GM12878 (cell line): ENCODE measurements around the gene HLTF. TPM values are rescaled to one million over a fixed set of nuclear protein-coding genes. Genes with fewer than 3 reads are reported as not detected.

Experiments
- ATAC-seq: fragments of 200-7000 bp; cut with Tn5 transposase; 3 replicates; pipeline ENCODE4 v1.9.1; 2020; ENCODE audit warnings: mild to moderate bottlenecking, moderate library complexity
- BruUV-seq: library from RNA; stranded (reverse); fragments of 400-500 nt; replicated peaks from 2 replicates; lab custom pipeline; 2021; lab: Mats Ljungman, UMichigan
- CTCF ChIA-PET: fragments of 300-600 bp; sonication (Branson Sonifier 250); formaldehyde crosslinking; extraction: SDS; loops from one replicate; lab custom pipeline; 2021; ENCODE audit warnings: inconsistent platforms; lab: Yijun Ruan, JAX
- POLR2A ChIA-PET: fragments of 350-600 bp; formaldehyde crosslinking; extraction: SDS; loops from one replicate; lab custom pipeline; 2021; ENCODE audit warnings: inconsistent platforms; lab: Charles Lee
- RAD21 ChIA-PET: fragments of 300-600 bp; sonication (Branson Sonifier 250); formaldehyde crosslinking; loops from one replicate; lab custom pipeline; 2023; ENCODE audit warnings: antibody characterized with exemption; ENCODE audit not compliant: unreplicated experiment; lab: Charles Lee
- SMC1A ChIA-PET: fragments of 300-600 bp; sonication (Branson Sonifier 250); formaldehyde crosslinking; loops from one replicate; lab custom pipeline; 2023; ENCODE audit not compliant: unreplicated experiment, uncharacterized antibody; lab: Charles Lee
- DNase-seq: peaks from one replicate; pipeline ENCODE4 v3.0.0-alpha.2; 2011; ENCODE audit warnings: low read depth, low spot score
- FAIRE-seq: peaks from 3 replicates; lab custom pipeline; 2011; peaks lifted over from hg19 to GRCh38; lab: Jason Lieb, UNC
- H2AFZ ChIP-seq: 2 replicates; pipeline ENCODE4 v1.6.0; 2011; ENCODE audit warnings: low read depth, low read length, control low read depth; ENCODE audit not compliant: control insufficient read depth
- H3K27ac ChIP-seq: 2 replicates; pipeline ENCODE4 v1.5.1; 2011; ENCODE audit warnings: control low read depth; ENCODE audit not compliant: control insufficient read depth, insufficient read depth
- H3K27me3 ChIP-seq, 2 experiments: replicated peaks in 1 of 2; 2 replicates each; pipeline versions ENCODE4 v1.6.0 to v1.6.1; 2011; ENCODE audit warnings: low read length in 1 of 2; ENCODE audit not compliant: control insufficient read depth in 2 of 2, insufficient read depth in 2 of 2
- H3K36me3 ChIP-seq, 2 experiments: 2 replicates each; pipeline ENCODE4 v1.5.1; 2011; ENCODE audit warnings: low read length in 1 of 2; ENCODE audit not compliant: control insufficient read depth in 2 of 2, insufficient read depth in 2 of 2
- H3K4me1 ChIP-seq: 2 replicates; pipeline ENCODE4 v1.6.1; 2011; ENCODE audit warnings: mild to moderate bottlenecking, low read length, moderate library complexity, mixed read lengths; ENCODE audit not compliant: control insufficient read depth, insufficient read depth
- H3K4me2 ChIP-seq: 2 replicates; pipeline ENCODE4 v1.6.0; 2011; ENCODE audit warnings: control low read depth; ENCODE audit not compliant: control insufficient read depth, insufficient read depth
- H3K4me3 ChIP-seq: fragments of 200-600 bp; sonication (generic); 2 replicates; pipeline ENCODE4 v1.5.1; 2016
- H3K79me2 ChIP-seq: 2 replicates; pipeline ENCODE4 v1.6.0; 2011; ENCODE audit warnings: low read length; ENCODE audit not compliant: control insufficient read depth, insufficient read depth
- H3K9ac ChIP-seq: 2 replicates; pipeline ENCODE4 v1.8.0; 2011; ENCODE audit warnings: low read length, control low read depth, mixed read lengths; ENCODE audit not compliant: control insufficient read depth, insufficient read depth
- H3K9me3 ChIP-seq: replicated peaks from 3 replicates; pipeline ENCODE4 v1.5.1; 2011; ENCODE audit warnings: mild to moderate bottlenecking, low read length; ENCODE audit not compliant: control insufficient read depth, insufficient read depth
- H4K20me1 ChIP-seq: 2 replicates; pipeline ENCODE4 v1.6.0; 2011; ENCODE audit not compliant: control insufficient read depth, insufficient read depth
- CHD4 ChIP-seq: fragments of 200-600 bp; sonication (generic); IDR thresholded peaks from 2 replicates; pipeline ENCODE4 v1.6.1; 2016; ENCODE audit warnings: mild to moderate bottlenecking
- MEF2B ChIP-seq: fragments of 450-650 bp; IDR thresholded peaks from 2 replicates; pipeline ENCODE4 v1.6.1; 2018; ENCODE audit warnings: mild to moderate bottlenecking, moderate library complexity; ENCODE audit not compliant: partially characterized antibody, poor library complexity, severe bottlenecking
- NR2C1 ChIP-seq: fragments of 450-650 bp; IDR thresholded peaks from 2 replicates; pipeline ENCODE4 v1.6.1; 2017; ENCODE audit warnings: antibody characterized with exemption, mild to moderate bottlenecking, moderate library complexity
- NR2F1 ChIP-seq: fragments of 450-650 bp; conservative IDR thresholded peaks from 2 replicates; pipeline ENCODE4 v1.6.1; 2017; ENCODE audit warnings: mild to moderate bottlenecking
- PAX5 ChIP-seq: IDR thresholded peaks from 2 replicates; pipeline ENCODE4 v1.6.1; 2011; ENCODE audit warnings: low read depth, low read length, borderline replicate concordance
- RCOR1 ChIP-seq: conservative IDR thresholded peaks from 2 replicates; pipeline ENCODE4 v1.6.1; 2012; ENCODE audit warnings: low read depth, low read length, improper control_type of control experiment
- SIX5 ChIP-seq: IDR thresholded peaks from 2 replicates; pipeline ENCODE4 v1.6.1; 2011; ENCODE audit warnings: mild to moderate bottlenecking, low read depth, low read length, moderate library complexity; ENCODE audit not compliant: severe bottlenecking
- TARDBP ChIP-seq: IDR thresholded peaks from 2 replicates; pipeline ENCODE4 v1.6.1; 2016; ENCODE audit warnings: borderline replicate concordance
- ZNF384 ChIP-seq: IDR thresholded peaks from 2 replicates; pipeline ENCODE4 v1.6.1; 2012; ENCODE audit warnings: low read depth, mild to moderate bottlenecking, low read length, improper control_type of control experiment, borderline replicate concordance
- WGBS: methylation state at CpG from one replicate; pipeline ENCODE4 v1.1.6; 2016; ENCODE audit warnings: low lambda C conversion rate; ENCODE audit not compliant: insufficient replicate concordance, insufficient coverage; ENCODE audit errors: missing lambda C conversion rate; 5-methylcytosine and 5-hydroxymethylcytosine counted together
- in situ Hi-C: fragments of 300-500 bp; cut with MboI; formaldehyde crosslinking; loops from 9 replicates; pipeline ENCODE4 v1.14.3; 2018; ENCODE audit warnings: mixed read lengths
- intact Hi-C: fragments of 100-400 bp; cut with micrococcal nuclease; formaldehyde crosslinking; loops from one replicate; pipeline ENCODE4 v1.14.2; 2022; ENCODE audit not compliant: unreplicated experiment
- polyA plus RNA-seq, 11 experiments: library from polyadenylated mRNA; depleted of rRNA in 4 of 11; unstranded in 6 of 11; stranded (reverse) in 5 of 11; fragments of >200 nt; fragmentation: Nextera tagmentation in 4 of 11; fragmentation: Illumina TruSeq in 1 of 11; extraction: Ambion mirVana in 4 of 11; extraction: Trizol in 1 of 11; gene quantifications; 1 replicate in 1 of 11; 2 replicates in 10 of 11; pipeline versions ENCODE4 v1.2.1 to v1.2.3, GENCODE V29; 2011 to 2016; ENCODE audit warnings: inconsistent platforms in 2 of 11, missing spikeins in 2 of 11, low read depth in 1 of 11
- total RNA-seq, 4 experiments: library from RNA; depleted of rRNA in 3 of 4; stranded (reverse); fragments of >200 nt in 3 of 4; fragmentation: Illumina TruSeq in 1 of 4; extraction: Trizol in 1 of 4; gene quantifications; 2 replicates each; pipeline versions ENCODE4 v1.2.1 to v1.2.3, GENCODE V29; 2013 to 2021
- TF ChIP-seq, protein P1 (sequence below): fragments of 450-650 bp; formaldehyde crosslinking; IDR thresholded peaks from 2 replicates; pipeline ENCODE4 v1.4.0; 2022; ENCODE audit warnings: mild to moderate bottlenecking, moderate library complexity
- TF ChIP-seq, protein P2 (sequence below): IDR thresholded peaks from 2 replicates; pipeline ENCODE4 v1.6.1; 2012; ENCODE audit warnings: low read length, inconsistent platforms
- TF ChIP-seq, protein P3 (sequence below): fragments of 450-650 bp; IDR thresholded peaks from 2 replicates; pipeline ENCODE4 v1.6.1; 2018; ENCODE audit warnings: mild to moderate bottlenecking, low read depth, moderate library complexity; ENCODE audit not compliant: partially characterized antibody

HLTF gene
- total and polyA plus RNA-seq, 10 of the 15 experiments (the other 5 are each of a cell fraction or from before 2014, with no cell fraction given) = 13.7 to 50.4 (median 31.7) TPM

DNA sequence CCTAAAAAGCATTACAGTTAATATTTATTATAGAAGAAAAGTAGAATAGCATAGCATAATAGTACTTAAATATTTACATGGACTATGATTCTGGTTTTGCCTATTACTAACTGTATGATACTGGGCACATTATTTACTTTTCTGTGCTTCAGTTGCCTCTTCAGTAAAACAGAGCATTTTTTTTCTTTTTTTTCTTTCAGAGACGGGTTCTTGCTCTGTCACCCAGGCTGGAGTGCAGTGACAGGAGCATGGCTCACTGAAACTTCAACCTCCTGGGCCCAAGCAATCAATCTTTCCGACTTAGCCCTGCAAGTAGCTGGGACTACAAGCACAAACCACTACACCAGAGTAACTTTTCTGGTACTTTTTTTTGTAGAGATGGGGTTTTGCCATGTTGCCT, 48.0 kb downstream of the HLTF start:
- Histone ChIP-seq H3K4me2 (no peak overlapping the region), H3K4me1 (peaks cover 7% of the 10 kb centered on the region; the same call in 1 of the 2 replicates), H3K27me3 (no peaks in the 10 kb centered on the region), H2AFZ (no peak overlapping the region), H3K4me3 (no peak overlapping the region), H4K20me1 (no peaks in the 10 kb centered on the region), H3K9ac (no peak overlapping the region), H3K36me3 (peaks cover 0 to 7% of the 10 kb centered on the region in 2 experiments; a peak in 1 of 4 replicates), H3K27ac (no peak overlapping the region), H3K9me3 (no peaks in the 10 kb centered on the region), H3K79me2 (no peaks in the 10 kb centered on the region)
- no peak for FAIRE-seq
- 96% methylated on average over 2 of the region's 2 CpGs for WGBS
- TF ChIP-seq MEF2B (no peak), NR2F1 (no peak), TARDBP (no peak), NR2C1 (no peak), CHD4 (no peak), RCOR1 (no peak), ZNF384 (no peak), SIX5 (no peak), PAX5 (no peak)
- TF ChIP-seq, protein P1, sequence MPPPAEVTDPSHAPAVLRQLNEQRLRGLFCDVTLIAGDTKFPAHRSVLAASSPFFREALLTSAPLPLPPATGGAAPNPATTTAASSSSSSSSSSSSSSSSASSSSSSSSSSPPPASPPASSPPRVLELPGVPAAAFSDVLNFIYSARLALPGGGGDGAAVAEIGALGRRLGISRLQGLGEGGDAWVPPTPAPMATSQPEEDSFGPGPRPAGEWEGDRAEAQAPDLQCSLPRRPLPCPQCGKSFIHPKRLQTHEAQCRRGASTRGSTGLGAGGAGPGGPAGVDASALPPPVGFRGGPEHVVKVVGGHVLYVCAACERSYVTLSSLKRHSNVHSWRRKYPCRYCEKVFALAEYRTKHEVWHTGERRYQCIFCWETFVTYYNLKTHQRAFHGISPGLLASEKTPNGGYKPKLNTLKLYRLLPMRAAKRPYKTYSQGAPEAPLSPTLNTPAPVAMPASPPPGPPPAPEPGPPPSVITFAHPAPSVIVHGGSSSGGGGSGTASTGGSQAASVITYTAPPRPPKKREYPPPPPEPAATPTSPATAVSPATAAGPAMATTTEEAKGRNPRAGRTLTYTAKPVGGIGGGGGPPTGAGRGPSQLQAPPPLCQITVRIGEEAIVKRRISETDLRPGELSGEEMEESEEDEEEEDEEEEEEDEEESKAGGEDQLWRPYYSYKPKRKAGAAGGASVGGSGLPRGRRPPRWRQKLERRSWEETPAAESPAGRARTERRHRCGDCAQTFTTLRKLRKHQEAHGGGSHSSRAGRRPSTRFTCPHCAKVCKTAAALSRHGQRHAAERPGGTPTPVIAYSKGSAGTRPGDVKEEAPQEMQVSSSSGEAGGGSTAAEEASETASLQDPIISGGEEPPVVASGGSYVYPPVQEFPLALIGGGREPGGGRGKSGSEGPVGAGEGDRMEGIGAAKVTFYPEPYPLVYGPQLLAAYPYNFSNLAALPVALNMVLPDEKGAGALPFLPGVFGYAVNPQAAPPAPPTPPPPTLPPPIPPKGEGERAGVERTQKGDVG = no peak
- TF ChIP-seq, protein P2, sequence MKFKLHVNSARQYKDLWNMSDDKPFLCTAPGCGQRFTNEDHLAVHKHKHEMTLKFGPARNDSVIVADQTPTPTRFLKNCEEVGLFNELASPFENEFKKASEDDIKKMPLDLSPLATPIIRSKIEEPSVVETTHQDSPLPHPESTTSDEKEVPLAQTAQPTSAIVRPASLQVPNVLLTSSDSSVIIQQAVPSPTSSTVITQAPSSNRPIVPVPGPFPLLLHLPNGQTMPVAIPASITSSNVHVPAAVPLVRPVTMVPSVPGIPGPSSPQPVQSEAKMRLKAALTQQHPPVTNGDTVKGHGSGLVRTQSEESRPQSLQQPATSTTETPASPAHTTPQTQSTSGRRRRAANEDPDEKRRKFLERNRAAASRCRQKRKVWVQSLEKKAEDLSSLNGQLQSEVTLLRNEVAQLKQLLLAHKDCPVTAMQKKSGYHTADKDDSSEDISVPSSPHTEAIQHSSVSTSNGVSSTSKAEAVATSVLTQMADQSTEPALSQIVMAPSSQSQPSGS = no peak
- TF ChIP-seq, protein P3, sequence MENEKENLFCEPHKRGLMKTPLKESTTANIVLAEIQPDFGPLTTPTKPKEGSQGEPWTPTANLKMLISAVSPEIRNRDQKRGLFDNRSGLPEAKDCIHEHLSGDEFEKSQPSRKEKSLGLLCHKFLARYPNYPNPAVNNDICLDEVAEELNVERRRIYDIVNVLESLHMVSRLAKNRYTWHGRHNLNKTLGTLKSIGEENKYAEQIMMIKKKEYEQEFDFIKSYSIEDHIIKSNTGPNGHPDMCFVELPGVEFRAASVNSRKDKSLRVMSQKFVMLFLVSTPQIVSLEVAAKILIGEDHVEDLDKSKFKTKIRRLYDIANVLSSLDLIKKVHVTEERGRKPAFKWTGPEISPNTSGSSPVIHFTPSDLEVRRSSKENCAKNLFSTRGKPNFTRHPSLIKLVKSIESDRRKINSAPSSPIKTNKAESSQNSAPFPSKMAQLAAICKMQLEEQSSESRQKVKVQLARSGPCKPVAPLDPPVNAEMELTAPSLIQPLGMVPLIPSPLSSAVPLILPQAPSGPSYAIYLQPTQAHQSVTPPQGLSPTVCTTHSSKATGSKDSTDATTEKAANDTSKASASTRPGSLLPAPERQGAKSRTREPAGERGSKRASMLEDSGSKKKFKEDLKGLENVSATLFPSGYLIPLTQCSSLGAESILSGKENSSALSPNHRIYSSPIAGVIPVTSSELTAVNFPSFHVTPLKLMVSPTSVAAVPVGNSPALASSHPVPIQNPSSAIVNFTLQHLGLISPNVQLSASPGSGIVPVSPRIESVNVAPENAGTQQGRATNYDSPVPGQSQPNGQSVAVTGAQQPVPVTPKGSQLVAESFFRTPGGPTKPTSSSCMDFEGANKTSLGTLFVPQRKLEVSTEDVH = no peak
- no peak for DNase-seq
- ATAC-seq = no peak
- RAD21 ChIA-PET = no interaction called here
- intact Hi-C loops = no loop called here
- POLR2A ChIA-PET = no interaction called here
- CTCF ChIA-PET = no interaction called here
- in situ Hi-C loops = no loop called here
- BruUV-seq = no TSS peak
- SMC1A ChIA-PET = interaction anchor here (0.9 kb wide), 1 partner anchor 12 kb away, joined by 3 read pairs; no protein-coding TSS in a partner anchor
